ENCODE measurements around the gene CEP112. TPM values are rescaled to one million over a fixed set of nuclear protein-coding genes. Genes with fewer than 3 reads are reported as not detected.

Gene CEP112
- total and polyA plus RNA-seq, 9 of the 15 experiments (the other 6 are each of a cell fraction or from before 2014, with no cell fraction given): 0.84 TPM; not detected in 8

DNA sequence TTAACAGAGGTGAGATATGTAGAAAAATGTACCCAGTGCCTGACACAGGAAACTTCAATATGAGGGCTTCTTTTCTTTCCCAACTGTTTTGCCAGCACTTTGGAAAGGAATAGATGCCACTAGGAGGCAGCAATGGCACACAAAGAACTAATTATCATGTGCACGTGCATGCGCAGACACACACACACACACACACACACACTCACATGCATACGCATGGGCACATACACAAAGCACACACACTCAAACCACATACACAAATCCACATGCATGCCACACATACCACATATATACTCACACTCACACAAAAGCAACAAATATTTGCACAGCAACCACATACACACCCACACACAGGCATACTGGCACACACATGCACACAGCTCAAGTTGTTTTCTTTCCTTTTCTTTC, 8.8 kb upstream of the CEP112 start:
- intact Hi-C loops (cut with micrococcal nuclease): loop anchor here (2.0 kb wide), 3 partner anchors 366 to 706 kb away; no protein-coding TSS in a partner anchor
- H3K9ac ChIP-seq (ENCODE audit: insufficient read depth in 1 of 2, low read depth in 2 of 2, low read length in 2 of 2): no peak overlapping the region
- H3K9me3 ChIP-seq (replicated peaks; ENCODE audit: control insufficient read depth, insufficient read depth, low read depth, low read length): no peaks in the 10 kb centered on the region
- 0% methylated on average over 3 of the region's 3 CpGs for WGBS (ENCODE audit: insufficient coverage, low coverage, missing lambda C conversion rate)
- H3K79me2 ChIP-seq (ENCODE audit: control insufficient read depth, insufficient read depth, low read length): no peaks in the 10 kb centered on the region
- H3K27ac ChIP-seq (ENCODE audit: extremely low read depth, low read depth, low read length): no peak overlapping the region
- H3K4me1 ChIP-seq (replicated peaks in 1 of 2; ENCODE audit: control insufficient read depth in 2 of 2, insufficient read depth in 2 of 2, low read length in 2 of 2): no peaks in the 10 kb centered on the region
- no peak overlapping the region for H2AFZ ChIP-seq (ENCODE audit: low read depth, low read length)
- no peak overlapping the region for H3K4me3 ChIP-seq
- no peaks in the 10 kb centered on the region for H4K20me1 ChIP-seq (replicated peaks; ENCODE audit: control insufficient read depth, insufficient read depth, low read length)
- ChIA-PET CTCF (ENCODE audit: low intra/inter-chr PET ratio) (interaction anchor here (1.0 to 1.1 kb wide), 3 partner anchors 367 to 699 kb away, joined by 3 read pairs; no protein-coding TSS in a partner anchor), POLR2A (no interaction called here)
- peaks cover 11 to 33% of the 10 kb centered on the region in 2 experiments; a peak in 4 of 5 replicates for H3K27me3 ChIP-seq (ENCODE audit: control insufficient read depth in 2 of 2, insufficient read depth in 2 of 2, low read length in 2 of 2)
- no peak overlapping the region for H3K4me2 ChIP-seq (ENCODE audit: insufficient read depth, low read length)
- in situ Hi-C loops (cut with MboI): loop anchor here (10.0 kb wide), 1 partner anchor 704 kb away; no protein-coding TSS in a partner anchor
- no peaks in the 10 kb centered on the region for H3K9me1 ChIP-seq (ENCODE audit: control insufficient read depth, insufficient read depth, low read length)
- BruUV-seq (replicated peaks): no TSS peak
- DNase-seq (ENCODE audit: extremely low read depth in 1 of 4, low spot score in 3 of 4) (peak; percentile 17 to 65 (median 30)), ATAC-seq (peak; percentile 79), FAIRE-seq (peak; percentile 83)
- no peaks in the 10 kb centered on the region for H3K36me3 ChIP-seq (ENCODE audit: control insufficient read depth, insufficient read depth, low read length)
- TF ChIP-seq STAT5B (CRISPR knock-in tag; IDR thresholded peaks at IDR 0.05): no peak
- no peak for TF ChIP-seq TBP (optimal IDR thresholded peaks at IDR 0.05; ENCODE audit: low read depth, low read length)
- TF ChIP-seq HMG20A (CRISPR knock-in tag; conservative IDR thresholded peaks at IDR 0.05): no peak
- TF ChIP-seq ZMIZ1 (IDR thresholded peaks at IDR 0.05; ENCODE audit: low read depth in 2 of 2, low read length in 2 of 2): no peak
- TF ChIP-seq TRIM24 (IDR thresholded peaks at IDR 0.05): peak; percentile 25 to 68; a peak in 1 of 4 replicates
- TF ChIP-seq MYC (IDR thresholded peaks at IDR 0.05; ENCODE audit: low read depth, low read length): peak; percentile 77
- no peak for TF ChIP-seq MYC (CRISPR knock-in tag; IDR thresholded peaks at IDR 0.05; ENCODE audit: borderline replicate concordance, low read depth)
- no peak for TF ChIP-seq HNRNPH1 (optimal IDR thresholded peaks at IDR 0.05; ENCODE audit: low read depth, low read length)
- TF ChIP-seq GTF2F1 (IDR thresholded peaks at IDR 0.05; ENCODE audit: low read depth, low read length): no peak
- TF ChIP-seq RAD21 (CRISPR knock-in tag; conservative IDR thresholded peaks at IDR 0.05 in 1 of 2, IDR thresholded peaks at IDR 0.05 in 1 of 2): peak; percentile 61 to 84
- TF ChIP-seq ELF4 (CRISPR knock-in tag; IDR thresholded peaks at IDR 0.05): peak; percentile 84; the same call in 1 of the 2 replicates
- TF ChIP-seq NFIX (CRISPR knock-in tag; IDR thresholded peaks at IDR 0.05; ENCODE audit: low read depth): no peak
- peak; percentile 33; the same call in 1 of the 2 replicates for TF ChIP-seq MYBL2 (IDR thresholded peaks at IDR 0.05; ENCODE audit: low read depth)
- TF ChIP-seq MYBL2 (CRISPR knock-in tag; IDR thresholded peaks at IDR 0.05; ENCODE audit: borderline replicate concordance): no peak
- TF ChIP-seq BDP1 (IDR thresholded peaks at IDR 0.05; ENCODE audit: insufficient read depth, insufficient read length): no peak
- TF ChIP-seq, protein P1, sequence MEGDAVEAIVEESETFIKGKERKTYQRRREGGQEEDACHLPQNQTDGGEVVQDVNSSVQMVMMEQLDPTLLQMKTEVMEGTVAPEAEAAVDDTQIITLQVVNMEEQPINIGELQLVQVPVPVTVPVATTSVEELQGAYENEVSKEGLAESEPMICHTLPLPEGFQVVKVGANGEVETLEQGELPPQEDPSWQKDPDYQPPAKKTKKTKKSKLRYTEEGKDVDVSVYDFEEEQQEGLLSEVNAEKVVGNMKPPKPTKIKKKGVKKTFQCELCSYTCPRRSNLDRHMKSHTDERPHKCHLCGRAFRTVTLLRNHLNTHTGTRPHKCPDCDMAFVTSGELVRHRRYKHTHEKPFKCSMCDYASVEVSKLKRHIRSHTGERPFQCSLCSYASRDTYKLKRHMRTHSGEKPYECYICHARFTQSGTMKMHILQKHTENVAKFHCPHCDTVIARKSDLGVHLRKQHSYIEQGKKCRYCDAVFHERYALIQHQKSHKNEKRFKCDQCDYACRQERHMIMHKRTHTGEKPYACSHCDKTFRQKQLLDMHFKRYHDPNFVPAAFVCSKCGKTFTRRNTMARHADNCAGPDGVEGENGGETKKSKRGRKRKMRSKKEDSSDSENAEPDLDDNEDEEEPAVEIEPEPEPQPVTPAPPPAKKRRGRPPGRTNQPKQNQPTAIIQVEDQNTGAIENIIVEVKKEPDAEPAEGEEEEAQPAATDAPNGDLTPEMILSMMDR (IDR thresholded peaks at IDR 0.05 in 2 of 3, conservative IDR thresholded peaks at IDR 0.05 in 1 of 3; ENCODE audit: insufficient read depth in 2 of 3, low read depth in 1 of 3, low read length in 3 of 3): peak; percentile 60 to 78 (median 63); a peak in 5 of 6 replicates
